HepG2 (cell line): Measurements from ENCODE around the gene ALDH2. TPM values are rescaled to one million over a fixed set of nuclear protein-coding genes. Genes with fewer than 3 reads are reported as not detected.
A peak's percentile ranks its signal among the peaks of the same experiment; 100 is the strongest.
"Not testable (repeated sequence)": the region's sequence is repeated elsewhere in the genome, so short reads cannot be mapped to it uniquely, and the experiment has no call there.

ENCODE experiments used
- ATAC-seq: fragments of 200-7000 bp; cut with Tn5 transposase; 3 replicates; pipeline ENCODE4 v1.9.1; 2020; ENCODE audit warnings: mild to moderate bottlenecking, moderate library complexity
- BruUV-seq: library from RNA; stranded (reverse); fragments of 400-500 nt; replicated peaks from 2 replicates; lab custom pipeline; 2021; lab: Mats Ljungman, UMichigan
- CTCF ChIA-PET: fragments of 300-600 bp; formaldehyde crosslinking; extraction: SDS; loops from one replicate; lab custom pipeline; 2021; ENCODE audit warnings: low total read pairs, inconsistent platforms, low intra/inter-chr PET ratio; lab: Yijun Ruan, JAX
- POLR2A ChIA-PET: fragments of 350-600 bp; sonication (Branson Sonifier 250); formaldehyde crosslinking; loops from one replicate; lab custom pipeline; 2020; ENCODE audit warnings: antibody characterized with exemption, inconsistent platforms; lab: Yijun Ruan, JAX
- DNase-seq: peaks from one replicate; pipeline ENCODE4 v3.0.0-alpha.2; 2015; ENCODE audit warnings: low spot score
- FAIRE-seq: peaks from 3 replicates; lab custom pipeline; 2011; peaks lifted over from hg19 to GRCh38; lab: Jason Lieb, UNC
- H2AFZ ChIP-seq: one replicate; pipeline ENCODE4 v1.6.1; 2011; ENCODE audit warnings: low read length, inconsistent platforms
- H3K27ac ChIP-seq: fragments of 300-600 bp; 3 replicates; pipeline ENCODE4 v1.8.0; 2011; ENCODE audit warnings: mixed run types, mild to moderate bottlenecking, mixed read lengths, low read length, inconsistent platforms; ENCODE audit not compliant: insufficient read depth; ENCODE audit errors: extremely low read length
- H3K27me3 ChIP-seq, 2 experiments: fragments of 200-600 bp in 1 of 2; 2 replicates in 1 of 2; 3 replicates in 1 of 2; pipeline versions ENCODE4 v1.6.0 to v1.8.0; 2011; ENCODE audit warnings: low read length in 2 of 2, mild to moderate bottlenecking in 2 of 2, moderate library complexity in 2 of 2, inconsistent platforms in 1 of 2; ENCODE audit not compliant: insufficient read depth in 2 of 2, control insufficient read depth in 1 of 2
- H3K36me3 ChIP-seq, 2 experiments: fragments of 200-600 bp in 1 of 2; replicated peaks in 1 of 2; 2 replicates in 1 of 2; 3 replicates in 1 of 2; pipeline versions ENCODE4 v1.5.1 to v1.8.0; 2011; ENCODE audit warnings: low read length in 2 of 2, inconsistent platforms in 1 of 2; ENCODE audit not compliant: insufficient read depth in 2 of 2, control insufficient read depth in 1 of 2
- H3K4me1 ChIP-seq: 2 replicates; pipeline ENCODE4 v1.5.1; 2012; ENCODE audit warnings: low read length, inconsistent platforms; ENCODE audit not compliant: insufficient read depth
- H3K4me2 ChIP-seq: 2 replicates; pipeline ENCODE4 v1.6.0; 2011; ENCODE audit warnings: low read depth, low read length, inconsistent platforms
- H3K4me3 ChIP-seq, 3 experiments: fragments of 200-600 bp in 1 of 3; sonication (generic), shearing (Covaris generic) in 1 of 3; replicated peaks in 1 of 3; 2 replicates each; pipeline ENCODE4 v1.5.1; 2011 to 2016; ENCODE audit warnings: low read length in 3 of 3, inconsistent platforms in 2 of 3, low read depth in 2 of 3, mild to moderate bottlenecking in 2 of 3, control low read depth in 1 of 3, mixed read lengths in 1 of 3; ENCODE audit not compliant: insufficient read depth in 1 of 3
- H3K79me2 ChIP-seq: one replicate; pipeline ENCODE4 v1.6.1; 2011; ENCODE audit warnings: low read length, inconsistent platforms; ENCODE audit not compliant: insufficient read depth
- H3K9ac ChIP-seq: 2 replicates; pipeline ENCODE4 v1.6.0; 2011; ENCODE audit warnings: mild to moderate bottlenecking, low read depth, low read length, inconsistent platforms; ENCODE audit not compliant: insufficient read depth
- H3K9me3 ChIP-seq: 2 replicates; pipeline ENCODE4 v1.5.1; 2012; ENCODE audit warnings: mild to moderate bottlenecking, low read length
- H4K20me1 ChIP-seq: 2 replicates; pipeline ENCODE4 v1.6.0; 2011; ENCODE audit warnings: inconsistent platforms, mild to moderate bottlenecking, low read length, moderate library complexity; ENCODE audit not compliant: insufficient read depth
- BHLHE40 ChIP-seq: IDR thresholded peaks from 2 replicates; pipeline ENCODE4 v1.6.1; 2011; ENCODE audit warnings: low read length, improper control_type of control experiment
- CHCHD3 ChIP-seq: sonication (generic); formaldehyde crosslinking; IDR thresholded peaks from 2 replicates; pipeline ENCODE4 v1.8.0; 2022; ENCODE audit warnings: mild to moderate bottlenecking, missing genetic modification reagents, moderate library complexity
- DPF2 ChIP-seq: sonication (generic); formaldehyde crosslinking; IDR thresholded peaks from 2 replicates; pipeline ENCODE4 v1.4.0; 2020; ENCODE audit warnings: mild to moderate bottlenecking, low read depth, missing genetic modification reagents, borderline replicate concordance
- EP300 ChIP-seq, 3 experiments: sonication (generic) in 1 of 3; formaldehyde crosslinking in 1 of 3; IDR thresholded peaks; 2 replicates each; pipeline versions ENCODE4 v1.5.1 to v1.6.1; 2011 to 2020; ENCODE audit warnings: low read depth in 2 of 3, low read length in 2 of 3, borderline replicate concordance in 1 of 3, improper control_type of control experiment in 1 of 3, mild to moderate bottlenecking in 1 of 3, missing genetic modification reagents in 1 of 3, moderate library complexity in 1 of 3
- NCOR1 ChIP-seq: fragments of 200-600 bp; sonication (generic); IDR thresholded peaks from 2 replicates; pipeline ENCODE4 v1.7.0; 2017; ENCODE audit warnings: antibody characterized with exemption, low read length, borderline replicate concordance
- ZNF382 ChIP-seq: sonication (generic); formaldehyde crosslinking; IDR thresholded peaks from 2 replicates; pipeline ENCODE4 v1.5.0; 2020; ENCODE audit warnings: missing genetic modification reagents, mild to moderate bottlenecking, borderline replicate concordance
- ZNF432 ChIP-seq: sonication (generic); formaldehyde crosslinking; IDR thresholded peaks from 2 replicates; pipeline ENCODE4 v1.5.0; 2020; ENCODE audit warnings: missing genetic modification reagents, mild to moderate bottlenecking, borderline replicate concordance
- ZNF7 ChIP-seq: IDR thresholded peaks from 2 replicates; pipeline ENCODE4 v1.6.1; 2016; ENCODE audit warnings: missing biosample characterization, missing genetic modification reagents
- ZNF703 ChIP-seq: sonication (generic); formaldehyde crosslinking; IDR thresholded peaks from 2 replicates; pipeline ENCODE4 v1.5.1; 2020; ENCODE audit warnings: missing genetic modification reagents, mild to moderate bottlenecking, moderate library complexity, borderline replicate concordance
- WGBS: methylation state at CpG from one replicate; pipeline ENCODE4 v1.1.6; 2017; ENCODE audit warnings: low lambda C conversion rate; 5-methylcytosine and 5-hydroxymethylcytosine counted together
- in situ Hi-C: cut with HindIII; loops from 2 replicates; pipeline ENCODE4 v1.10.0; 2017; ENCODE audit warnings: low pct_unique_long_range_greater_than_20kb; ENCODE audit not compliant: extremely low pct_ligation_motif_present
- intact Hi-C: fragments of 100-400 bp; cut with micrococcal nuclease; formaldehyde crosslinking; loops from one replicate; pipeline ENCODE4 v1.10.0; 2022; ENCODE audit not compliant: unreplicated experiment
- polyA plus RNA-seq, 8 experiments: library from polyadenylated mRNA; depleted of rRNA in 3 of 8; stranded (reverse) in 7 of 8; unstranded in 1 of 8; fragments of >200 nt; fragmentation: Illumina TruSeq in 4 of 8; extraction: Trizol in 4 of 8; gene quantifications; 2 replicates each; pipeline versions ENCODE4 v1.2.1 to v1.2.3, GENCODE V29; 2011 to 2016; ENCODE audit warnings: low read depth in 4 of 8, missing spikeins in 1 of 8, mixed read lengths in 1 of 8; ENCODE audit not compliant: insufficient read depth in 1 of 8
- total RNA-seq, 5 experiments: library from RNA; depleted of rRNA; stranded (reverse); fragments of >200 nt; fragmentation: Illumina TruSeq; extraction: Trizol; gene quantifications; 2 replicates each; pipeline ENCODE4 v1.2.3, GENCODE V29; 2016; ENCODE audit warnings: low read depth in 1 of 5

The ALDH2 gene
- total and polyA plus RNA-seq, 2 of the 13 experiments (the other 11 are each of a cell fraction or from before 2014, with no cell fraction given): 78.8 to 103 TPM

DNA sequence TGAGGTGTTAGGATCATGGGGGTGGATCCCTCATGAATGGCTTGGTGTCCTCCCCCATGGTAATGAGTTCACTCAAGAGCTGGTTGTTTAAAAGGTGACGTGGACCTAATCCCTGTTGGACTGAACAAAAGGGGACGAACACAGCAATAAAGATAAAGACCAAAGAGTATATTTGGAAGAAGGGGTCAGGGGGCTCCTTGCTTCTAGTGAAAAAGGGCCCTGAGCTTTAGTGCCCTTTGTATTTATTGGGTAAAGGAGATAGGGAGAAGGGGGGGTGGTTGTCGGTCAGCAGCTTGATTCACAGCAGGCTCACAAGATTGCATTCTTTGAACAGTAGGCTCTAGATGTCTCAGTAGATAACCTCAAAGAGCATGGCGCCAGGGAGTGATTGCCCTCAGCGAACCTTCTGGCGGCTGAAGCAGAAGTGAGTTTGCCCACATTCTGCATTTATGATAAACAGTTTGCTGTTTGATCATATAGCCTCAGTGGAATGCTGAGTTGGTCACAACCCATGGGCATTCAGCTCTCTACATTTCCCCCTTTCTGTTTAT lies 49.4 kb downstream of the ALDH2 start:
- POLR2A ChIA-PET: no interaction called here
- no peak for FAIRE-seq
- Histone ChIP-seq H3K4me2 (no peak overlapping the region), H3K27me3 (no peaks in the 10 kb centered on the region), H3K36me3 (peaks cover 0 to 1% of the 10 kb centered on the region in 2 experiments; a peak in 2 of 5 replicates), H3K4me1 (peaks cover 23% of the 10 kb centered on the region), H2AFZ (no peak overlapping the region), H3K27ac (no peak overlapping the region), H3K79me2 (no peaks in the 10 kb centered on the region), H4K20me1 (no peaks in the 10 kb centered on the region), H3K9me3 (no peaks in the 10 kb centered on the region), H3K4me3 (no peak overlapping the region), H3K9ac (no peak overlapping the region)
- no TSS peak for BruUV-seq
- TF ChIP-seq CHCHD3 (CRISPR knock-in tag) (no peak), BHLHE40 (no peak), DPF2 (CRISPR knock-in tag) (no peak), ZNF382 (CRISPR knock-in tag) (no peak), NCOR1 (no peak), EP300 (IDR thresholded peaks at IDR 0.05; ENCODE audit: low read depth in 2 of 2, low read length in 2 of 2) (peak in 1 of 2 experiments; percentile 23; a peak in 1 of 4 replicates), EP300 (CRISPR knock-in tag; IDR thresholded peaks at IDR 0.05; ENCODE audit: borderline replicate concordance) (no peak), ZNF432 (no peak), ZNF7 (peak; percentile 75; the same call in 1 of the 2 replicates), ZNF703 (CRISPR knock-in tag) (no peak)
- intact Hi-C loops (no loop called here), in situ Hi-C loops (loop anchor here (10.0 kb wide), 1 partner anchor 61 kb away; no protein-coding TSS in a partner anchor)
- 2% methylated on average over 6 of the region's 6 CpGs for WGBS
- DNase-seq: peak; percentile 39
- CTCF ChIA-PET: no interaction called here
- ATAC-seq: no peak

DNA sequence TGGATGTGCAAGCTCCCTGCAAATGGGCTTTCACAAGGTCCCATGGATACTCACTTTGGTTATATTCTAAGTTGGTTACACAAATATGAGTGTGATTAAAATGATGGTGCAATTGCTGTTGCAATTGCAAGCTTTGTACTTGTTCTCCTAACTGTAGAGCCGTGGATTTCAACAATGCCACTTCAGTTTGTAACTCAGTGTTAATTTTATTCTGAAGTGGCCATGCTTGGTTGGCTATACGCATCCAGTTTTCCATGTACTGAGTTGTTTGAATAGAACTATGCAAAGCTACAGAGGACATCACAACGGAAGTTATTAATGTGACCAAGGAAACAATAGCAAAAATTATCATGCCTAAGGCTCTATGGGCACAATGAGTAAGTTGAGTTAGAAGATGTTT lies 50.2 kb downstream of the ALDH2 start:
- POLR2A ChIA-PET, intact Hi-C loops: not testable (repeated sequence)

More for the DNA sequence above, 50.2 kb downstream of the ALDH2 start:
- H3K4me3 ChIP-seq, H3K79me2 ChIP-seq, DNase-seq, BruUV-seq, H2AFZ ChIP-seq, H3K36me3 ChIP-seq, H4K20me1 ChIP-seq, ATAC-seq, H3K4me2 ChIP-seq, H3K27me3 ChIP-seq, H3K9ac ChIP-seq, H3K9me3 ChIP-seq, FAIRE-seq, H3K27ac ChIP-seq, CTCF ChIA-PET: not testable (repeated sequence)
- 31% methylated on average over 3 of the region's 3 CpGs for WGBS
- in situ Hi-C loops: loop anchor here (10.0 kb wide), 1 partner anchor 62 kb away; no protein-coding TSS in a partner anchor
- peaks cover 23% of the 10 kb centered on the region for H3K4me1 ChIP-seq
